ENCODE data around the gene KIF6.

DNA sequence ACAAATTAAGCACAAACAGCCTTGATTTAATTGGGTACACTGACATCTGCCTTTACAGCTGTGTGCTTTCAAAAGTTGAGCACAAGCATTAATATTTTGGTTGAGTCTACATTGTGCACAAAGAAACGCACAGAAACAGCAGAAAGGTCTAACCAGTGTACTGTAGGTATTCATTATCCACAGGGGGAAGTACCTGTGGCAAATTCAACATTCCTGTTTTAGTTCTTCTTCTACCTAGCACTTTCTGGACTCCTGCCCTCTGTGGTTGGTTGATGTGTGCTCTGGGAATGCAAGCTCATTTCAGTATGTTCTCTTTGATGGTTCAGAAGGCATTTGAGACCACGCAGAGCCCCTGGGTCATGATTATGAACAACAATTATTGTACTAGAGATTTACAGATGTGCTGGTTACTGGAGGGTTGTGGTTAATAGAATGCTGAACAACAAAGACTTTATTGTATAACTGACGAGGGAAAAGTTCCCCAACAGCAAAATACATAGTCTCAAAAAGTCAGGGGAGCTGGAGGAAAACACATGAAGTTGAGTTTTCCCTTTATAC lies 40.4 kb upstream of the KIF6 start:
- TF ChIP-seq, protein P1, sequence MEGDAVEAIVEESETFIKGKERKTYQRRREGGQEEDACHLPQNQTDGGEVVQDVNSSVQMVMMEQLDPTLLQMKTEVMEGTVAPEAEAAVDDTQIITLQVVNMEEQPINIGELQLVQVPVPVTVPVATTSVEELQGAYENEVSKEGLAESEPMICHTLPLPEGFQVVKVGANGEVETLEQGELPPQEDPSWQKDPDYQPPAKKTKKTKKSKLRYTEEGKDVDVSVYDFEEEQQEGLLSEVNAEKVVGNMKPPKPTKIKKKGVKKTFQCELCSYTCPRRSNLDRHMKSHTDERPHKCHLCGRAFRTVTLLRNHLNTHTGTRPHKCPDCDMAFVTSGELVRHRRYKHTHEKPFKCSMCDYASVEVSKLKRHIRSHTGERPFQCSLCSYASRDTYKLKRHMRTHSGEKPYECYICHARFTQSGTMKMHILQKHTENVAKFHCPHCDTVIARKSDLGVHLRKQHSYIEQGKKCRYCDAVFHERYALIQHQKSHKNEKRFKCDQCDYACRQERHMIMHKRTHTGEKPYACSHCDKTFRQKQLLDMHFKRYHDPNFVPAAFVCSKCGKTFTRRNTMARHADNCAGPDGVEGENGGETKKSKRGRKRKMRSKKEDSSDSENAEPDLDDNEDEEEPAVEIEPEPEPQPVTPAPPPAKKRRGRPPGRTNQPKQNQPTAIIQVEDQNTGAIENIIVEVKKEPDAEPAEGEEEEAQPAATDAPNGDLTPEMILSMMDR (conservative IDR thresholded peaks at IDR 0.05; ENCODE audit: low read depth, low read length) = no peak
- no peak for TF ChIP-seq EZH2 (IDR thresholded peaks at IDR 0.05; ENCODE audit: borderline replicate concordance, low read depth, low read length, poor library complexity, severe bottlenecking)
